Measurements from ENCODE around the gene CD82. TPM values are rescaled to one million over a fixed set of nuclear protein-coding genes. Genes with fewer than 3 reads are reported as not detected.

The CD82 gene
- polyA plus RNA-seq, 1 donor from 2014 or later: 0.84 TPM

GRCh38 chr11:44611687-44612434 lies 46.4 kb downstream of the CD82 start:
- Histone ChIP-seq H3K27ac (ENCODE audit: low read length) (no peak overlapping the region), H4K20me1 (ENCODE audit: insufficient read depth) (no peaks in the 10 kb centered on the region), H3K9me2 (ENCODE audit: insufficient read depth, low read length) (no peaks in the 10 kb centered on the region), H2AFZ (ENCODE audit: low read depth, low read length) (no peak overlapping the region), H3K9me3 (ENCODE audit: low read length) (no peaks in the 10 kb centered on the region), H3K9ac (ENCODE audit: low read length) (no peak overlapping the region), H3K4me2 (ENCODE audit: low read length) (no peak overlapping the region), H3F3A (ENCODE audit: insufficient read depth, low read length, poor library complexity, severe bottlenecking) (no peaks in the 10 kb centered on the region), H3K36me3 (ENCODE audit: insufficient read depth, low read length) (no peaks in the 10 kb centered on the region), H3K27me3 (ENCODE audit: insufficient read depth, low read depth, low read length) (no peaks in the 10 kb centered on the region), H3K79me2 (replicated peaks; ENCODE audit: insufficient read depth, low read length) (no peaks in the 10 kb centered on the region), H3K4me3 (ENCODE audit: low read length) (no peak overlapping the region)
- TF ChIP-seq TAF1 (IDR thresholded peaks at IDR 0.05; ENCODE audit: low read depth): no peak
- TF ChIP-seq, protein P1, sequence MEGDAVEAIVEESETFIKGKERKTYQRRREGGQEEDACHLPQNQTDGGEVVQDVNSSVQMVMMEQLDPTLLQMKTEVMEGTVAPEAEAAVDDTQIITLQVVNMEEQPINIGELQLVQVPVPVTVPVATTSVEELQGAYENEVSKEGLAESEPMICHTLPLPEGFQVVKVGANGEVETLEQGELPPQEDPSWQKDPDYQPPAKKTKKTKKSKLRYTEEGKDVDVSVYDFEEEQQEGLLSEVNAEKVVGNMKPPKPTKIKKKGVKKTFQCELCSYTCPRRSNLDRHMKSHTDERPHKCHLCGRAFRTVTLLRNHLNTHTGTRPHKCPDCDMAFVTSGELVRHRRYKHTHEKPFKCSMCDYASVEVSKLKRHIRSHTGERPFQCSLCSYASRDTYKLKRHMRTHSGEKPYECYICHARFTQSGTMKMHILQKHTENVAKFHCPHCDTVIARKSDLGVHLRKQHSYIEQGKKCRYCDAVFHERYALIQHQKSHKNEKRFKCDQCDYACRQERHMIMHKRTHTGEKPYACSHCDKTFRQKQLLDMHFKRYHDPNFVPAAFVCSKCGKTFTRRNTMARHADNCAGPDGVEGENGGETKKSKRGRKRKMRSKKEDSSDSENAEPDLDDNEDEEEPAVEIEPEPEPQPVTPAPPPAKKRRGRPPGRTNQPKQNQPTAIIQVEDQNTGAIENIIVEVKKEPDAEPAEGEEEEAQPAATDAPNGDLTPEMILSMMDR (IDR thresholded peaks at IDR 0.05; ENCODE audit: poor library complexity, severe bottlenecking): no peak
- TF ChIP-seq RAD21 (conservative IDR thresholded peaks at IDR 0.05): no peak

DNA sequence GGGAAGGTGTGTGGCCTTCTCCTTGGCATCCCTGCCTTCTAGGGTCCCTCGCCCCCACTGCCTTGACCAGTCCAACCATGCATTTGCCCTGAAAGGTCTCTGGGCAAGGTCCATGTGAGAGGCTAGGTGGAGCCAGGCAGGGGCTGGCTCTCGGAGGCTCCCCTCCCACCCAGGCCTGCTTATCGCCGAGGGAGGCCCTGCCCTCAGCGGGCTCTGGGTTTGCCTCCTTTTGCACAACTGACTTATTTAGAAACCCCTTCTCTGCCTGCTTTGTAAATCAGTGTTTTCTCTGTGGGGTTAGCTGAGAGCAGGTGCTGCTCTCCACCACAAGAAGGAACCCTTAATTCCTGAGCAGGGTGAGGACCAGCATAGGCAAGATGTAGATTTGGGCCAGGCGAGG lies 47.7 kb downstream of the CD82 start:
- H3K9me3 ChIP-seq (ENCODE audit: low read length): no peaks in the 10 kb centered on the region
- no peak for TF ChIP-seq POLR2AphosphoS5 (IDR thresholded peaks at IDR 0.05)
- TF ChIP-seq REST (IDR thresholded peaks at IDR 0.05; ENCODE audit: borderline replicate concordance): no peak
- no peak for TF ChIP-seq RAD21 (conservative IDR thresholded peaks at IDR 0.05)
- TF ChIP-seq EP300 (conservative IDR thresholded peaks at IDR 0.05; ENCODE audit: poor library complexity, severe bottlenecking): no peak
- TF ChIP-seq TAF1 (IDR thresholded peaks at IDR 0.05; ENCODE audit: low read depth): no peak
- TF ChIP-seq, protein P1 (IDR thresholded peaks at IDR 0.05; ENCODE audit: poor library complexity, severe bottlenecking): no peak
- no peak for TF ChIP-seq SMC3 (conservative IDR thresholded peaks at IDR 0.05; ENCODE audit: poor library complexity)
- TF ChIP-seq MXI1 (conservative IDR thresholded peaks at IDR 0.05; ENCODE audit: poor library complexity, severe bottlenecking): no peak
- no peak for TF ChIP-seq EZH2 (IDR thresholded peaks at IDR 0.05; ENCODE audit: borderline replicate concordance, insufficient read depth, low read length, poor library complexity, severe bottlenecking)

More for the DNA sequence above, 47.7 kb downstream of the CD82 start:
- Histone ChIP-seq H3K9me2 (ENCODE audit: insufficient read depth, low read length) (no peaks in the 10 kb centered on the region), H3K4me3 (ENCODE audit: low read length) (no peak overlapping the region), H2AFZ (ENCODE audit: low read depth, low read length) (no peak overlapping the region), H3K36me3 (ENCODE audit: insufficient read depth, low read length) (no peaks in the 10 kb centered on the region), H3K27me3 (ENCODE audit: insufficient read depth, low read depth, low read length) (no peaks in the 10 kb centered on the region), H3K9ac (ENCODE audit: low read length) (no peak overlapping the region), H3F3A (ENCODE audit: insufficient read depth, low read length, poor library complexity, severe bottlenecking) (no peaks in the 10 kb centered on the region), H3K79me2 (replicated peaks; ENCODE audit: insufficient read depth, low read length) (no peaks in the 10 kb centered on the region), H3K4me2 (ENCODE audit: low read length) (no peak overlapping the region), H4K20me1 (ENCODE audit: insufficient read depth) (no peaks in the 10 kb centered on the region), H3K27ac (ENCODE audit: low read length) (no peak overlapping the region)

Data from neural cell (in vitro differentiated cells).